Measurements from ENCODE around the gene KRTAP15-1.
A peak's percentile ranks its signal among the peaks of the same experiment; 100 is the strongest.

KRTAP15-1 gene, protein sequence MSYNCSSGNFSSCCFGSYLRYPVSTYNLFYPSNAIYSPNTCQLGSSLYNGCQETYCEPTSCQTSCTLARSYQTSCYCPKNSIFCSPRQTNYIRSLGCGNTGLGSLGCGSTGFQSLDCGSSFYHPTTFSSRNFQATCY

DNA sequence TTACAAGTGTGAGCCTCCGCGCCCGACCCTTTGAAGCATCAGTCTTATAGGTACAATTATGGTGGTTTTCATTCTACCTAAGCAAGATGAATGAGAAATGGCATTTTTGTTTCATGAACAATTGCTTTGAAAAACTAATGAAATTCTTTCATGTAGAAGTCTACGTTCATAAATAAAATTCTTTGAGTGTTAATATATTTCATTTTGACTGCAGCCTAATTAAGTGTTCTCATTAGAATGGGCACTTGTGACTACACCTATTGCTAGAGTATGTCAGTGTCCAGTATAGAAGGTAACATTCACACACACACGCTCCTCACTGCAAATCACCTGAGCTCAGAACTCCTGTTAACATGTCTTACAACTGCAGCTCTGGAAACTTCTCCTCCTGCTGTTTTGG lies at the start of gene KRTAP15-1:
Gene KRTAP15-1 (plus strand): TSS at position 301 of the 400 bp plus-strand sequence. CDS start 53 bp downstream, at position 354.
- DNase-seq (ENCODE audit: low read depth in 2 of 2), result no peak

DNA sequence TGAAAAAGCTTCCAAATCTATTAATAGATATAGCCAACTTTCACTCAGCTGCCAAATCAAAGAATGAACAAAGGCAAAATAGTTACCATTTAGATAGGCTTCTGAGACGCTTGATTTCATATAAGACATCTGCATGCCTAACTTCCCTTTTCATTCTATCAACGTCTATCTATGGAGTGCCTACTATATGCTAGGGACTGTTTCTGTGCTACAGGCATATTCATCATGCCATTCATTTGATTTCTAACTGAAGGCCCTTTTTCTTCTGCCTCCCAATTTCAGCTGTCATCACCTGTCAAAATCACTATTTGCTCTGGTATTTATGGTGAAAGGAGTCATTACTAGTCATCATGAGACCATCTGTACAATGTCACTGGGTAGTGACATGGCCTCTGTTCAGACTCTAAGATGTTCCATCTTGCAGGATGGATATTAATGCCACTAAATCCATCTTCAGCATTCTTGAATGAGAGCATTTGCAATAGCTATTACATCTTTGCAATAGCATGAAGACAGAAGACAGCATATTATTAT lies 48.5 kb upstream of the KRTAP15-1 start:
- no peak for DNase-seq (ENCODE audit: low read depth in 2 of 2)

DNA sequence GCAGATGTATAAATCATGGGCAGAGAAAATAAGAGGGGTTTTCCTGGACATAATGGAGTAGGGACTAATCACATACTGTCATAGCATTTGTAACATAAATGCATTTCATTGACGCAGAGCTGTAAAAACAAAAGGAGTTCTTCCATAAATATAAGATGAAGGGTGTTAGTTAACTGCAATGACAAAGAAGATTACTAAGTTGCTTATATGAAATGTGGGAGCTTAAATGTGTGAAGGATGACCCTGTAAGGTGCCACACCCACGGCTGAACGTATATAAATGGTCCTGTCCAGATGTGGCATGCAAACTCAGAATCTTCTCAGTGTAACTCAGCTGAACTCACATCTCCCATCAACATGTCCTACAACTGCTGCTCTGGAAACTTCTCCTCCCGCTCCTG lies 44.3 kb upstream of the KRTAP15-1 start, which contains the start of gene KRTAP13-1:
Gene KRTAP13-1 (plus strand): TSS at position 301 of the 400 bp plus-strand sequence. CDS start 56 bp downstream, at position 357.
- no peak for DNase-seq (ENCODE audit: low read depth in 2 of 2)

DNA sequence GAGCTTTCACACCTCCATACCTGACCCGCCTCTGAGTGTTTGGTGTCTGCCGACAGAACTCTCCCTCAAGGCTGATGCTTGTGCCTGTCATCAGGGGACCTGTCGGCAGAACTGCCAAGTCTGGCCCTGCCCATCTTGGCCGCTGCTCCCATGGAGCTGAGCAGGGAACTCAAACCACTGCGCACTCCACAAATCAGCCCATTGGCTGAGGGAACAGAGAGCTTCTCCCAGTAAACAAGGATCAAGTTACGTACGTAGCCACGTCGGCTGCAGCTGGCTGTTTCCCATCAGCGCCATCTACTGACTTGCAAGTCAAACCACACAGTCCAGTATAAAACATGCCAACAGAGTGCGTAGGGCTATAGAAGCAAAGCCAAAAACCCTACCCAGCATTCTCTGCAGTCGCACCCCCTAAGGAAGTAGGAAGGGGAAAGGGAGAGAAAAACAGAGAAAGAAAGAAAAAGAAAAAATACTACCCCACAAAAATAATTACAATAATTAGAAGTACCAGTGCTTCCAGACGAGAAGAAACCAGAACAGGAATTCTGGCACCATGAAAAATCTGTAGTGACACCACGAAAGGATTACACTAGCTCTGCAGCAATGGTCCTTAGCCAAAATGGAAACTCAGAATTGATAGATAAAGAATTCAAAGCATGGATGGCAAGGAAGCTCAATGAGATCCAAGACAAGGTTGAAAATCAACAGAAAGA lies 31.1 kb upstream of the KRTAP15-1 start:
- DNase-seq (ENCODE audit: low read depth in 2 of 2), result peak in 1 of 2 experiments; percentile 7

DNA sequence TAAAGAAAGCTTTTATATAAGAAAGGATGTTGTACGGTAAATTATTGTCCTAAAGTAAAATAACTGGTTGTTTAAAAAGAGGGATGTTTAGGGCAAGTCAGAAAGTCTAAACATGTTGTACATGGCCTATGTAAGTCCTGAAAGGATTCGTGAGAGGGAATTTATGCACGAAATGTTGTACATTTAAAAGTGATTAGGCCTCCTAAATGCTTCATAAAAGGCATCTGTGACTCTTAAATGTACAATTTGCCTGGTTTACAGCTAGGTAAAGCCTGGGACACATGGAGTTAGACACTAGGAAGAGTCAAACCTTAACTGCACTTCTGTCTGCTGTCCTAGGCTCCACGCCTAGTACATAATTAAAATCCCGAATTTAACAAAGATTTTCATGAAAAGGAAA lies 24.1 kb upstream of the KRTAP15-1 start:
- DNase-seq (ENCODE audit: low read depth in 2 of 2), result no peak

DNA sequence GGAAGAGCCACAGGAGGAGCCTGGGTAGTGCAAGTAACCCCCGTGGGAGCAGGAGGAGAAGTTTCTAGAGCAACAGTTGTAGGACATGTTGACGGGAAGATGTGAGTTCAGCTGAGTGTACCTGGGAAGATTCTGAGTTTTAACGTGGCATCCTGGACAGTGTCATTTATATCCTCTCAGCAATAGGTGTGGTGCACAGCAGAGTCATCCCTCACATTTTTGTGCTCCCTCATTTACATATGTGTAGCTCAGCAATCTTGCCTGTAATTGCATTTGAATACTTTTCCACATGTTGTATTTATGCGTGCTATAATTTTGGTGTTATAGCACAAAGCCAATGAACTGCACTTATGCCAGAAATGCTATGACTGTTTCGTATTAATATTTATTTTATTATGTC lies 14.2 kb upstream of the KRTAP15-1 start, which contains the start of gene KRTAP13-3:
Gene KRTAP13-3 (minus strand): TSS at position 101 of the 400 bp plus-strand sequence. CDS start 14 bp downstream, at position 87.
- no peak for DNase-seq (ENCODE audit: low read depth in 2 of 2)

DNA sequence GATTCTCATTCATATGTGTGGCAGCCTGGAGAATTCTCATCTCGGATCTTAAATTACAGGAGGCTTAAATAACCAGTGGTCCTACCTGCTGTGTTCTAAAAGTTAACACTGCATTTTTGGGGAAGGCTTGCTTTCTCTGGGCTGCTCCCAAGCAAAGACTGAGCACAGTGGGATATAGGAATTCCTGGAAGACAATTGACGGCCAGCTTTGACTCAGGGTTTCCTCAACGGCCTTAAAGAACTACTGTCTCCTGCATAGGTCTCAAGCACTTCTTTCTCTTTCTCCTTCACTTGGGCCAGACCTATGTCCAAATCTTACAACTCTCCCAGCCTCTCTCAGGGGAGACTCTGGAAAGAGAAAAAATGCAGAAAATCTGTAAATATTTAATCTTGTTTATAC lies 13.3 kb upstream of the KRTAP15-1 start:
- DNase-seq (ENCODE audit: low read depth in 2 of 2), result no peak

DNA sequence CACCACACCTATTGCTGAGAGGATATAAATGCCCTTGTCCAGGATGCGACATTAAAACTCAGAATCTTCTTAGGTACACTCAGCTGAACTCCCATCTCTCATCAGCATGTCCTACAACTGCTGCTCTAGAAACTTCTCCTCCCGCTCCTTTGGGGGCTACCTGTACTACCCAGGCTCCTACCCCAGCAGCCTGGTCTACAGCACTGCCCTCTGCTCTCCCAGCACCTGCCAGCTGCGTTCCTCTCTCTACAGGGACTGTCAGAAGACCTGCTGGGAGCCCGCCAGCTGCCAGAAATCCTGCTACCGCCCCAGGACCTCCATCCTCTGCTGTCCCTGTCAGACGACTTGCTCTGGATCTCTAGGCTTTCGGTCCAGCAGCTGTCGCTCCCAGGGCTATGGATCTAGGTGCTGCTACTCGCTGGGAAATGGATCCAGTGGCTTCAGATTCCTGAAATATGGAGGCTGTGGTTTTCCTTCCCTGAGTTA lies 9.9 kb upstream of the KRTAP15-1 start, which contains the start of gene KRTAP13-4:
Gene KRTAP13-4 (plus strand): TSS at position 51 of the 486 bp plus-strand sequence. CDS start 56 bp downstream, at position 107.
- DNase-seq (ENCODE audit: low read depth in 2 of 2), result no peak

DNA sequence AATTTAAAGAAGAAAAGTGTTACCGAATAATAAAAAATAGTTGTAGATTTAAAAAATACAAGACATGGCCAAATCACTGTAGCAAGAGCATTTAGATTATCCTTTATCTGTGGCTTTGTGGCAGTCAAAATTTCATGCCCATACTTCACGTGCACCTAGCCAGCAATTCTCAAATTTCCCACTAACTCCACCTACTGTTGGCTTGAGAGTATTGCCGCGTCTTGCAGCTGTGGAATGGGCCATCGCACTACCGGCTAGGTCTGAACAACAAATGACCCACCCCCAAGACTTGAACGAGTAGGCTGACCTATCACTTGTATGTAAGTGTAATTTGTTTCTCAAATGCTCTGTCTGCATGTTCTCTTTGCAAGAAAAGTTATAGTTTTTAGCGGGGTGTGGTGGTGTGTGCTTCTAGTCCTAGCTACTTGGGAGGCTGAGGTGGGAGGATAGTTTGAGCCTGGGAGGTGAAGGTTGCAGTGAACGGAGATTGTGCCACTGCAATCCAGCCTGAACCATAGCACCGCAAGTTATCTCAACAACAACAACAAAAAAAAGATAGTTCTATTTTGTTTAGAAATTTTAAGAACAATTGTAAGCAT lies 5.9 kb upstream of the KRTAP15-1 start:
- DNase-seq (ENCODE audit: low read depth in 2 of 2), result no peak

DNA sequence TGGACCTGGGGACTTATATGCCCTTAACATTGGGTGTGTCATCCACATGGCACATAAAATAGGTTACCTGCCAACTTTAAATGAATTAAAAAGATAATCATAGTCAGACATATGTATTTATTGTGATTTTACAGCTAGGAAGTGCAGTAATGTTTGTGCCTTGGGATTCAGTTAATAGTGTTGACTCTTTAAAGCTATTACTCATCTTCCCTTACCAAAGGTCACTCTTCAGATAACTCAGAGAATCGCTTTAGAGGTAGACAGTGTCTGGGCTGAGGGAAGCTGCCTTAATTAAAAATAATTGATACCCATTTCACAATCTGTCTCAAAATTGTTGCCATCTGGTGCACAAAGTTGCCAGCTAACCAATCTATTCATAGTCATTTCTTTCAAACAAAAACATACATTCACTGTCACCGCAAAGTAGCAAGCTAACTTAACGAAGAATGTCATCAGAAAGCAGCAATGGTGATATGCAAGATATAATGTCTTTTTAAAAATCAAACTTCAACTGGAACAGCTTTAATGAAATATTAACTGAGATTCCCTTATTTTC lies 3.0 kb upstream of the KRTAP15-1 start:
- no peak for DNase-seq (ENCODE audit: low read depth in 2 of 2)

DNA sequence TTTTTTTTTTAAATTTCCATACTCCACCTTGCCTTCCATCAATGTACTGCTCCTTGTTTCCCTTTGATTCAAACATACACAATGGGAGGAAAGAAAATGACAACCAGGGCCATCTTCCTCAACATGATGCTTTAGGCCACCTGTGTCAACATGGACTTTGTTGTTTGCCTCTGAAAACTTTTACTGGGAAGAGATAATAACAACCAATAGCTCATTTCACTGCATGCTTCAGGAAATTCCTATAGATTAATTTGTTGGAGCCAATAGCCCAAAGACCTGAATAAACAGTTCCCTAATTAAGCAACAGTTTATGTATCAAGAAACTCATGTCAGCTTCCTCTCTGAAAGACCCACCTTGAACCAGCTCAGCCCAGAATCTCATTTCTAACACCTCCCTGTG lies 3.2 kb downstream of the KRTAP15-1 start:
- DNase-seq (ENCODE audit: low read depth in 2 of 2), result no peak

DNA sequence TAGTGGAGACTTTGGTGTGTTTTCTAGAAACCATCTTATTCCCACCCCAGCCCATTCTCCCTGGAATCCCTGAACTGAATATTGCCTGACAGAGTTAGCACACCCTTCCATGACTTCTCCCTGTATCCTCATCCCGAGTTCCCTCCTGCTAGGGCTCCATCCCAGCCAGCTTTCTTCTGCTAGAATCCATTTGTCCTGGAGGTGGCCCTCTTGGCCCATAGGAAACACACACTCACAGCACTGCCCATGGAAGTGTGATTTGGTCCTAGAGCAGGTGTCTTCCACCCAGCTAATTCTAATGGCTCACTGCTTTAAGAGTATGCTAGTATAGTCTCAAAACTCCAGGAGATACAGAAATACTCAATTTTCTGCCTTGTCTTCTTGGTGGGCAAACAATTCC lies 4.1 kb downstream of the KRTAP15-1 start:
- no peak for DNase-seq (ENCODE audit: low read depth in 2 of 2)

DNA sequence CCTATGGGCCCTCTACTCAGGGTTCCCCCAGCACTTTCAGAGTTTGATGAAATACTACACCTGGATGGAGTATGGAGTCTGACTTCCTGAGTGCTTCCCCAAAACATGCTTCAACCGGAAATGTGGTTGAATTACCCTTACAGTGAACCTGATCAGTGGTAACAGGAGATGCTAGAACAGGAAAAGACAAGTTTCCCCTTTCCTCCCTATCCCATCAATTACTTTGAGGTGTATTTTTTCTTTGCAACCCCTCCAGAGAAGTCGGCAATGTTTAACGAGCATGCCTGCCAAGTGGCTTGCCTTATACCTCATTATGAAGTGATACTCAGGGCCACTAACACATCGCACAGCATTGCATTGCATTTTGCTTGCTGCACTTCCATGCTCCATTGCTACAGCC lies 7.0 kb downstream of the KRTAP15-1 start:
- DNase-seq (ENCODE audit: low read depth in 2 of 2), result no peak

DNA sequence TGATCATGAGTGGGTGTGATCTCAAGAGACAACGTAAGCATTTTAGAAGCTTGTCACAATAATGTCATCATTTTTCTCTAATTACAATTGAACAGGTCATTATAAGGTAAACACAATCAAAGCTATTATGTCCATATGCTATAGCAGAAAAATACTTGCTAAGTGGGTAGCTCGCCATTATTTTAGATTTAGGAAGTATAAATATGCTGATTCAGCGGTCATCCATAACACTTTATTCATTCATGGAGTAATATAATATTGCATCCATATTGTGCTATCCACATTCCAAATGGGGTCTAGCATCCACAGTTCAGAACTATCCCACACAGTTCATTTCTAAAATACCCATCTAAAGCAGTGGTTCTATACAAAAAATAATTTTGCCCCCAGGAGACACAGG lies 8.4 kb downstream of the KRTAP15-1 start:
- DNase-seq (ENCODE audit: low read depth in 2 of 2), result no peak

DNA sequence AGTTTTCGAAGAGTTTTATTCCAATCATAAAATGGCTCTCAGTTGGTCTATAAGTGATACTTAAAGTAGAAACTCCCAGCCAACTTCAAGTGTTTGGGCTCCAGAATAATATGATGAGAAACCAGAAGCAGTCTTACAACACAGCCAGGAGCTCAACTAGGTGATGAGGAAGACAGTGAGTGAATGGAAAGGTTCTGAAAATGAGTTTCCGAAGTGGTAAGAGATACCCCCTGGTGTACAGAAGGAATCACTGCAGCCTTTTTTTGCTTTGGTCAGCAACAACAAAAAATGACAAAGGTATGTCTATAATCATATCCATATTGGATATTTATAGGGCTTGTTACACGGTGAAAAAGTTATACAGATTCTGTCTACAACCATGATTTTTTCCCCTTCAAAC lies 23.6 kb downstream of the KRTAP15-1 start:
- no peak for DNase-seq (ENCODE audit: low read depth in 2 of 2)

DNA sequence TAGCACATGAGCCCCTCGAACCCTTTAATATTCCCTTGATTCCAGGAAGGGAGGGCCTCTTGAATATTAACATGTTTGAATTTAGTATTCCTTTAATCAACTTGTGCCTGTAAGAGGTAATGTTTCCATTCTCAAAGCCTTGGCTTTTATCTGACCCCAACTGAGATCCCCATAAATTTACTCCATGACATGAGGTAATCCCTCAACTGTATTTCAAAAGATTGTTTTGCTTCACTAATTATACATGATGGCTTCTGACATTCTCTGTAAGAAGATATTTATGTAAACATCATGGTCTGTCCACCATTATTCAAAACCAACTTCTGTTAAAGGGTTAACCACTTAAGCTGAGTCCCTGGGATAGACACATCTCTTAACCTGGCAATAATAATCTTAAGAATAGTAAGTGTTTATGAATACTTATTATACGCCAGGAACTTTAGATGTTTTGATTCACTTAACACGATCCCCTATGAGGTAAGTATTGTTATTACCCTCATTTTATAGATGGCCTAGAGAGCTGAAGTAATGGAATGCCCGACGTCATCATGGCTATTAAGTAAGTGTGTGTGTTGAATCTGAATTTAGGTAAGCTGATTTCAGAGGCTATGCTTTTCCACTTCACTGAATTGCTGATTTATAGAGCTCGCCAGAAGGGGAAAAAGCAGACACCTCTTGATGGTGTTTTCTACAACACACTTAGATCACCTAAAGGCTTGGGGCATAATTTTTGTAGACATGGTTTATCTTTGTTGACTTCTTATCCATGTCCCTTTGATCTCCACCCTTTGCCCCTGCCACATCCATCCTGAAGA lies 29.0 kb downstream of the KRTAP15-1 start:
- no peak for DNase-seq (ENCODE audit: low read depth in 2 of 2)

DNA sequence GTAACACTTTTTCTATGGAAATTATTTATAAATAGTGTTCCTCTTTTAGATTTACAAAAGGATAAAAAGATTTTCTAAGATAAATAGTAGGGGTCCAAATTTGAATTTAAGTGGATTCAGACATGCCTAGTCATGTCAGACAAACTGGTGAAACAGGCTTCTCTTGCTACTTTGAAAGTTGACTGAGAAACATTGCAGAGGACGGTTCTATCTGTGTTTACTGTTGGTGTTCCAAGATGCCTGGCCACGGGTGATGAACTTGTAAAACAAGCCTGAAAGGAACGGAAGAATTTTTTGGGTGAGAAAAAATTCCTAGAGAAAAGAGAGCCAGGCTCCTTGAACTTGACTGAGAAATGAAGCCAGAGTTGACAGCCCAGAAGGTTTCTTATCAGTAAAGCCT lies 37.9 kb downstream of the KRTAP15-1 start:
- no peak for DNase-seq (ENCODE audit: low read depth in 2 of 2)

DNA sequence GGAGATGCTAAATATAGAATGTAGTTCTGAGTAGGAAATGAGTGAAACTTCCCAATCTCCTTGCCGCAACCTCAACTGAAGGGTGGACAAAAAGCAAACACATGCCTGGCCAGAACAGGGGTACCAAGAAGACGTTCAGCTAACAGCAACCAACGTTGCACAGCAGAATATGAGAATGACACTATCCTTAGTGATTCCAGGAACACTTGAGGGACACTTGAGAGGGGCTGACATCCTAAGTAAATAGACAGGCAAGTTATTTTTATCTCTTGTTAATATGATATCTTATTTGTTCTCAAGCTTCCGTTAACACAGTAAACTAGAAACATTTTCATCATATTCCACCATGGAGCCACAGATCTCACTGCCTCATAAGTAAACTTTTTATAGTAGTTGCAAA lies 39.2 kb downstream of the KRTAP15-1 start:
- DNase-seq (ENCODE audit: low read depth in 2 of 2), result no peak

DNA sequence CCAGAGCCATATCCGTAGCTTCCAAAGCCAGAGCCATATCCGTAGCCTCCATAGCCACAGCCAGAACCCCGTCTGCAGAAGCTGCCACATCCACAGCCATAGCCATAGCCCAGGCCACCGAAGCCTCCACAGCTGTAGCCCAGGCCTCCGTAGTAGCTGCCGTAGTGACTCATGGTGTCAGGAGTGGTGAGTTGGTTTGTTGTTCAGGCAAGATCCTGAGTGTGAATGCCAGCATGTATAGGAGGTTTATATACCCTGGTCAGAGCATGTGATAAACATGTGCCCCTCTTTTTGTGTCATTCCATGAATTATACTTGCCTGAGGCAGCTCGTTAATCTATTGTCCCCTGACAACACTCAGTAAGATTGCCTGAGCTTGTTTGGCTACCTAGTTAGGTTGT lies 40.1 kb downstream of the KRTAP15-1 start, which contains the start of gene KRTAP19-1:
Gene KRTAP19-1 (minus strand): TSS at position 223 of the 400 bp plus-strand sequence. CDS start 50 bp downstream, at position 173.
- DNase-seq (ENCODE audit: low read depth in 2 of 2), result no peak

DNA sequence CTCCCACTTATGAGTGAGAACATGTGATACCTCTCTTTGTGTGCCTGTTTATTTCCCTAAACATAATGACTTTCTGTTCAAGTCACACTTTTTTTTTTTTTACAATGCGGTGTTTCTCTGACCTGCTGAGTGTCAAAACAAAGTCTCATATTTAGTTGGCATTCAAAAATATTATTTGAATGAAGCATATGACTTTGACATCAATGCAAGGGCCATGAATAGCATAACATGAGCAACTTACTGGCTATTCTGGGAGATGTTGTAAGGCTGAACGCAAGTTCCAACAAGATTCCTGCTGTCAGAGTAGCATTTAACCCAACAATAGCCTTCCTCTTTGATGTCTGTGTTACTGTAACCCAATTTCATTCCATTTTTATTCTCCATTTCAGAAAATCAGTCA lies 42.1 kb downstream of the KRTAP15-1 start:
- DNase-seq (ENCODE audit: low read depth in 2 of 2), result no peak

DNA sequence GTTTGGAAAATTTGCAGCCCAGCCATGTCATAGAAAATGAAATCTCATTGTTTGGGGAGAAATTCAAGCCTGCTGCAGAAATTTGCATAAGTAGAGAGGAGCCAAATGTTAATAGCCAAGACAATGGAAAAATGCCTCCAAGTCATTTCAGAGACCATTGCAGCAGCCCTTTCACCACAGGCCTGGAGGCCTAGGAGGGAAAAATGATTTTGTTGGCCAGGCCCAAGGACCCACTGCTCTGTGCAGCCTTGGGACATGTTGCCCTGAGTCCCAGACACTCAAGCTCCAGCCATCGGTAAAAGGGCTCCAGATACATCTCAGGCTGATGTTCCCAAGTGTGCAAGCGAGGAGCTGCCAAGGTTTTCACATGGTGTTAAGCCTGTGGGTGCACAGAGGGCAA lies 46.1 kb downstream of the KRTAP15-1 start:
- no peak for DNase-seq (ENCODE audit: low read depth in 2 of 2)
